H1 (cell line): ENCODE measurements around the gene SERPINB8. TPM values are rescaled to one million over a fixed set of nuclear protein-coding genes. Genes with fewer than 3 reads are reported as not detected.

ENCODE experiments used
- ASH2L ChIP-seq: fragments of 200-600, 300-600 bp; sonication (generic); IDR thresholded peaks from one replicate; pipeline ENCODE4 v1.7.1; 2017; ENCODE audit warnings: low read length
- CTCF ChIP-seq, 3 experiments: IDR thresholded peaks; 1 replicate in 2 of 3; 2 replicates in 1 of 3; pipeline versions ENCODE4 v1.5.1 to v1.6.1; 2011; ENCODE audit warnings: low read length in 3 of 3, mild to moderate bottlenecking in 3 of 3, inconsistent platforms in 2 of 3, low read depth in 1 of 3, moderate library complexity in 1 of 3; ENCODE audit not compliant: insufficient read depth in 1 of 3; ENCODE audit errors: control extremely low read depth in 1 of 3
- HDAC6 ChIP-seq: IDR thresholded peaks from one replicate; pipeline ENCODE4 v1.7.1; 2012; ENCODE audit warnings: low read depth, mild to moderate bottlenecking, inconsistent platforms, low read length, moderate library complexity
- KDM4A ChIP-seq: IDR thresholded peaks from one replicate; pipeline ENCODE4 v1.7.1; 2012; ENCODE audit warnings: low read depth, mild to moderate bottlenecking, moderate library complexity, low read length, inconsistent platforms; ENCODE audit not compliant: severe bottlenecking
- POLR2A ChIP-seq, 2 experiments: IDR thresholded peaks; 1 replicate in 1 of 2; 2 replicates in 1 of 2; pipeline ENCODE4 v1.6.1; 2011; ENCODE audit warnings: low read depth in 2 of 2, low read length in 2 of 2, mild to moderate bottlenecking in 2 of 2; ENCODE audit errors: control extremely low read depth in 1 of 2
- POU5F1 ChIP-seq: IDR thresholded peaks from 2 replicates; pipeline ENCODE4 v1.6.1; 2011; ENCODE audit warnings: low read depth, mild to moderate bottlenecking, low read length, moderate library complexity
- RAD21 ChIP-seq, 2 experiments: IDR thresholded peaks in 1 of 2; conservative IDR thresholded peaks in 1 of 2; 2 replicates each; pipeline ENCODE4 v1.6.1; 2011; ENCODE audit warnings: low read depth in 2 of 2, low read length in 2 of 2, improper control_type of control experiment in 1 of 2, inconsistent platforms in 1 of 2, mild to moderate bottlenecking in 1 of 2, moderate library complexity in 1 of 2
- SIN3A ChIP-seq, 2 experiments: IDR thresholded peaks in 1 of 2; conservative IDR thresholded peaks in 1 of 2; 2 replicates each; pipeline ENCODE4 v1.6.1; 2011 to 2012; ENCODE audit warnings: low read length in 2 of 2, improper control_type of control experiment in 1 of 2, low read depth in 1 of 2, mild to moderate bottlenecking in 1 of 2
- TAF7 ChIP-seq: optimal IDR thresholded peaks from 2 replicates; pipeline ENCODE3; 2011; ENCODE audit warnings: low read depth, mild to moderate bottlenecking, inconsistent platforms, low read length, moderate library complexity, borderline replicate concordance
- TBP ChIP-seq: IDR thresholded peaks from 2 replicates; pipeline ENCODE4 v1.6.1; 2011; ENCODE audit warnings: low read depth, low read length, improper control_type of control experiment
- polyA plus RNA-seq, 7 experiments: library from polyadenylated mRNA; depleted of rRNA in 3 of 7; stranded (reverse) in 5 of 7; unstranded in 2 of 7; fragments of >200 nt in 5 of 7; fragments of 200-250 nt in 2 of 7; gene quantifications; 1 replicate in 5 of 7; 2 replicates in 1 of 7; 4 replicates in 1 of 7; pipeline versions ENCODE4 v1.2.1 to v1.2.3, GENCODE V29; 2011 to 2013; ENCODE audit warnings: missing spikeins in 2 of 7, mixed read lengths in 2 of 7
- total RNA-seq: library from RNA; stranded (reverse); fragmentation: NEBNext Ultra II Directional; extraction: Animal tissue kit (Norgen Biotek cat#: 25700); gene quantifications from 2 replicates; pipeline ENCODE4 v1.2.1, GENCODE V29; 2021
- TF ChIP-seq, protein P1 (sequence below): IDR thresholded peaks from 2 replicates; pipeline ENCODE4 v1.6.1; 2011; ENCODE audit warnings: low read length, improper control_type of control experiment

The SERPINB8 gene
- total and polyA plus RNA-seq, 2 of the 8 experiments (the other 6 are each of a cell fraction or from before 2014, with no cell fraction given), result 0.42 to 1.2 TPM

DNA sequence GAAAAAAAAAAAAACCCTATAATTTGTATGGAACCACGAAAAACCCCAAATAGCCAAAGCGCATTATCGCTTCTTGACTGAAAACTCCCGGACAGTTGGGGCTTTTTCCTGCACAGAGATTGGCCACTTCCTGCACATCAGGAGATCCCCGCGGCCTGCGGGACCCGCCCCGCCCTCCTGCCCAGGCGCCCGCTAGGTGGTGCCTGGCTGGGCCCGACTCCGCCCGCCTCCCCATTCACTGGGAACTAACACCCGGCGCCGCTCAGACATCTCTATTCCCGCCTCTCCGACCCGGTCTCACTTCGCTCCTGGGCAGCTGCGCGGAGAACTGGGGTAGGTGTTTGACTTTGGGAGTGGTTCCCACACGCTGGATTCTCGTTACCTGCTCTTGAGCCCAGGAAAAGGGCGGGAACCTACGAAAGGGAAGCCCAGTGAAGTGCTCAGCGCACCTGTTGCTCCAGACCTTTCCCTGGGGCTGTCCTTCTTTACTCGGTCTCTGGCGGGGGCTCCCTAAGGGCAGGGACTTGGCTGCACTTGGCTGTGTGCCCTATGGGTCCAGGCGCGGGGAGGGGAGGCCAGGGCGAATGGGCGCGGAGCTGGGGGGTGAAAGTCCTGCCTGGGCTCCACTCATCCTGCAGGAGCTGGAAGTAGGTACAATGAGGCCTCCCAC, 20.7 kb upstream of the SERPINB8 start, which contains the start of gene HMSD (continued):
- peak in 1 of 2 experiments; percentile 9; a peak in 1 of 4 replicates for TF ChIP-seq RAD21 (IDR thresholded peaks at IDR 0.05 in 1 of 2, conservative IDR thresholded peaks at IDR 0.05 in 1 of 2; ENCODE audit: low read depth in 2 of 2, low read length in 2 of 2)
- TF ChIP-seq TAF7, result no peak
- TF ChIP-seq TBP, result peak; percentile 59
- TF ChIP-seq, protein P1, sequence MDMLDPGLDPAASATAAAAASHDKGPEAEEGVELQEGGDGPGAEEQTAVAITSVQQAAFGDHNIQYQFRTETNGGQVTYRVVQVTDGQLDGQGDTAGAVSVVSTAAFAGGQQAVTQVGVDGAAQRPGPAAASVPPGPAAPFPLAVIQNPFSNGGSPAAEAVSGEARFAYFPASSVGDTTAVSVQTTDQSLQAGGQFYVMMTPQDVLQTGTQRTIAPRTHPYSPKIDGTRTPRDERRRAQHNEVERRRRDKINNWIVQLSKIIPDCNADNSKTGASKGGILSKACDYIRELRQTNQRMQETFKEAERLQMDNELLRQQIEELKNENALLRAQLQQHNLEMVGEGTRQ, result no peak
- TF ChIP-seq ASH2L, result peak; percentile 71
- peak; percentile 62 for TF ChIP-seq KDM4A
- no peak for TF ChIP-seq SIN3A (conservative IDR thresholded peaks at IDR 0.05 in 1 of 2, IDR thresholded peaks at IDR 0.05 in 1 of 2; ENCODE audit: low read depth in 1 of 2, low read length in 2 of 2)
- peak in 2 of 3 experiments; percentile 29 to 36; a peak in 3 of 4 replicates for TF ChIP-seq CTCF (IDR thresholded peaks at IDR 0.05; ENCODE audit: control extremely low read depth in 1 of 3, insufficient read depth in 1 of 3, low read depth in 1 of 3, low read length in 3 of 3)
- TF ChIP-seq POLR2A (IDR thresholded peaks at IDR 0.05; ENCODE audit: control extremely low read depth in 1 of 2, low read depth in 2 of 2, low read length in 2 of 2), result peak in 1 of 2 experiments; percentile 50; a peak in 1 of 3 replicates
- no peak for TF ChIP-seq HDAC6
- TF ChIP-seq POU5F1, result no peak
